ENCODE results near the gene JAZF1. TPM values are rescaled to one million over a fixed set of nuclear protein-coding genes. Genes with fewer than 3 reads are reported as not detected.
A peak's percentile ranks its signal among the peaks of the same experiment; 100 is the strongest.

Gene JAZF1
- total and polyA plus RNA-seq, 2 of the 4 experiments (the other 2 are of a cell fraction): 8.4 to 10.5 TPM

- in situ Hi-C loops (cut with MboI; ENCODE audit: low sequenced_read_pairs) (no loop called here), intact Hi-C loops (cut with micrococcal nuclease) (no loop called here), dilution Hi-C loops (cut with HindIII; ENCODE audit: low sequenced_read_pairs, unreplicated experiment) (no loop called here)
- Histone ChIP-seq H3K14ac (replicated peaks; ENCODE audit: low read depth, low read length) (peak overlapping the region; percentile 68), H2AFZ (replicated peaks; ENCODE audit: low read length, poor library complexity) (no peak overlapping the region), H3K9ac (ENCODE audit: low read depth, low read length) (no peak overlapping the region), H3K56ac (ENCODE audit: extremely low read depth, insufficient read depth, low read length) (no peak overlapping the region), H3K9me1 (ENCODE audit: insufficient read depth, low read length) (peaks cover 14% of the 10 kb centered on the region), H3K4ac (ENCODE audit: low read depth, low read length) (peak overlapping the region; percentile 26), H4K5ac (ENCODE audit: low read depth, low read length) (peak overlapping the region; percentile 69), H3K23ac (ENCODE audit: low read depth, low read length) (no peak overlapping the region; the same call in 1 of the 2 replicates), H3K27ac (ENCODE audit: insufficient read depth, low read length) (no peak overlapping the region), H2BK15ac (ENCODE audit: low read depth, low read length) (no peak overlapping the region), H3K18ac (ENCODE audit: low read depth, low read length) (peak overlapping the region; percentile 61), H4K91ac (ENCODE audit: insufficient read depth, low read depth, low read length) (no peak overlapping the region), H4K20me1 (ENCODE audit: insufficient read depth, low read length) (peaks cover 17% of the 10 kb centered on the region; the same call in 1 of the 2 replicates), H2BK20ac (ENCODE audit: low read depth, low read length) (no peak overlapping the region), H3K4me2 (ENCODE audit: low read depth, low read length) (0 out of 2 replicates have a peak overlapping the region, but pooled peaks have one; percentile 16), H3K79me1 (ENCODE audit: low read depth in 1 of 2, low read length in 2 of 2) (peaks cover 23 to 69% of the 10 kb centered on the region in 2 experiments), H3K9me3 (ENCODE audit: control insufficient read depth, insufficient read depth, low read length) (no peaks in the 10 kb centered on the region), H2AK9ac (replicated peaks; ENCODE audit: low read depth, low read length, poor library complexity) (no peak overlapping the region), H3K4me1 (ENCODE audit: control insufficient read depth, insufficient read depth, low read length) (peaks cover 12% of the 10 kb centered on the region), H3K4me3 (ENCODE audit: insufficient read depth, low read depth, low read length) (no peak overlapping the region), H2BK5ac (ENCODE audit: low read depth, low read length, poor library complexity, severe bottlenecking) (no peak overlapping the region), H3K36me3 (ENCODE audit: control insufficient read depth, insufficient read depth, low read length) (no peaks in the 10 kb centered on the region), H2BK120ac (ENCODE audit: low read depth, low read length) (peak overlapping the region; percentile 14), H4K8ac (ENCODE audit: low read depth in 2 of 2, low read length in 2 of 2) (0 out of 4 replicates have a peak overlapping the region, but pooled peaks of 1 of the 2 experiments have one; percentile 22), H2AK5ac (ENCODE audit: low read depth, low read length) (no peak overlapping the region; the same call in 1 of the 2 replicates), H3K27me3 (ENCODE audit: control insufficient read depth, insufficient read depth, low read length) (no peaks in the 10 kb centered on the region)
- CTCF ChIA-PET: interaction anchor here (0.7 to 0.8 kb wide), 2 partner anchors 13 to 51 kb away, joined by 6 to 7 read pairs; no protein-coding TSS in a partner anchor
- TF ChIP-seq RFX5 (IDR thresholded peaks at IDR 0.05; ENCODE audit: low read depth, low read length) (no peak), CEBPB (IDR thresholded peaks at IDR 0.05; ENCODE audit: low read depth, low read length) (peak; percentile 6; the same call in 1 of the 2 replicates), RCOR1 (IDR thresholded peaks at IDR 0.05; ENCODE audit: insufficient replicate concordance, low read length) (no peak)
- BruUV-seq (replicated peaks): no TSS peak
- ATAC-seq (ENCODE audit: low read depth) (peak; percentile 16; the same call in 1 of the 2 replicates), DNase-seq (no peak)
- POLR2A ChIA-PET (ENCODE audit: unreplicated experiment): no interaction called here
- 80% methylated on average over 1 of the region's 4 CpGs; no CpG with 5 or more reads in 1 of the 2 experiments for WGBS, 2 experiments (ENCODE audit: extremely low coverage in 2 of 2, insufficient read length in 1 of 2)
These were observed 54.9 kb downstream of the JAZF1 start for GRCh38 chr7:28125431-28126409.

Measured in IMR-90 (cell line).